OCI-LY7 (cell line): ENCODE results near the gene ZNF718. TPM values are rescaled to one million over a fixed set of nuclear protein-coding genes. Genes with fewer than 3 reads are reported as not detected.

Source experiments
- BruUV-seq: library from RNA; stranded (reverse); fragments of 400-500 nt; replicated peaks from 2 replicates; lab custom pipeline; 2021; lab: Mats Ljungman, UMichigan
- CTCF ChIA-PET: fragments of 300-600 bp; sonication (Branson Sonifier 250); formaldehyde crosslinking; loops from one replicate; lab custom pipeline; 2022; ENCODE audit warnings: antibody characterized with exemption; ENCODE audit not compliant: unreplicated experiment; lab: Charles Lee
- POLR2A ChIA-PET: fragments of 300-600 bp; sonication (Branson Sonifier 250); formaldehyde crosslinking; loops from one replicate; lab custom pipeline; 2022; ENCODE audit warnings: antibody characterized with exemption; lab: Charles Lee
- DNase-seq: peaks from one replicate; pipeline ENCODE4 v3.0.0-alpha.2; 2015; ENCODE audit warnings: low spot score
- H2AFZ ChIP-seq: fragments of 200-600 bp; sonication (generic), shearing (Covaris generic); 2 replicates; pipeline ENCODE4 v1.6.1; 2014; ENCODE audit warnings: mild to moderate bottlenecking, antibody characterized with exemption, low read length, moderate library complexity
- H3K27ac ChIP-seq: fragments of 200-600 bp; sonication (generic); 2 replicates; pipeline ENCODE4 v1.5.1; 2014; ENCODE audit warnings: mixed run types, low read depth, mild to moderate bottlenecking, moderate library complexity, low read length, inconsistent platforms; ENCODE audit not compliant: poor library complexity, severe bottlenecking
- H3K36me3 ChIP-seq: fragments of 200-600 bp; sonication (generic); 2 replicates; pipeline ENCODE4 v1.6.1; 2014; ENCODE audit warnings: mild to moderate bottlenecking, antibody characterized with exemption, low read length, moderate library complexity, mixed read lengths; ENCODE audit not compliant: insufficient read depth
- H3K4me1 ChIP-seq: fragments of 200-600 bp; sonication (generic); 2 replicates; pipeline ENCODE4 v1.5.1; 2014; ENCODE audit warnings: mild to moderate bottlenecking, low read length; ENCODE audit not compliant: insufficient read depth, poor library complexity, severe bottlenecking
- H3K4me2 ChIP-seq: fragments of 200-600 bp; sonication (generic); 2 replicates; pipeline ENCODE4 v1.6.1; 2014; ENCODE audit warnings: mild to moderate bottlenecking, low read length
- H3K4me3 ChIP-seq: fragments of 200-600 bp; sonication (generic); 2 replicates; pipeline ENCODE4 v1.5.1; 2014; ENCODE audit warnings: mild to moderate bottlenecking, low read depth, low read length; ENCODE audit not compliant: poor library complexity, severe bottlenecking
- H3K79me2 ChIP-seq: fragments of 200-600 bp; sonication (generic); 2 replicates; pipeline ENCODE4 v1.6.1; 2016; ENCODE audit warnings: low read depth, mild to moderate bottlenecking, low read length, moderate library complexity, mixed read lengths; ENCODE audit not compliant: insufficient read depth
- H3K9me2 ChIP-seq: fragments of 200-600 bp; sonication (generic); 2 replicates; pipeline ENCODE4 v1.6.1; 2016; ENCODE audit warnings: mild to moderate bottlenecking, low read length, mixed read lengths; ENCODE audit not compliant: insufficient read depth
- H3K9me3 ChIP-seq: fragments of 200-600 bp; sonication (generic); 2 replicates; pipeline ENCODE4 v1.6.1; 2014; ENCODE audit warnings: mild to moderate bottlenecking, mixed run types, low read length, mixed read lengths
- H4K20me1 ChIP-seq: fragments of 200-600 bp; sonication (generic); 2 replicates; pipeline ENCODE4 v1.6.1; 2014; ENCODE audit warnings: mild to moderate bottlenecking, antibody characterized with exemption, low read length, moderate library complexity, mixed read lengths; ENCODE audit not compliant: insufficient read depth
- EZH2phosphoT487 ChIP-seq: fragments of 200-600 bp; sonication (generic); IDR thresholded peaks from 2 replicates; pipeline ENCODE4 v1.6.1; 2018; ENCODE audit warnings: low read depth, borderline replicate concordance, mild to moderate bottlenecking, mixed run types, antibody characterized with exemption, low read length, moderate library complexity, mixed read lengths
- intact Hi-C: fragments of 100-400 bp; cut with micrococcal nuclease; formaldehyde crosslinking; loops from one replicate; pipeline ENCODE4 v1.10.0; 2022; ENCODE audit not compliant: unreplicated experiment
- total RNA-seq, 2 experiments: library from RNA; depleted of rRNA in 1 of 2; stranded (reverse); fragments of >200 nt in 1 of 2; shearing (Covaris generic) in 1 of 2; gene quantifications; 2 replicates each; pipeline ENCODE4 v1.2.3, GENCODE V29; 2014 to 2022
- TF ChIP-seq, protein P1 (sequence below): fragments of 200-600 bp; sonication (generic); conservative IDR thresholded peaks from 2 replicates; pipeline ENCODE4 v1.5.1; 2014; ENCODE audit warnings: mild to moderate bottlenecking, antibody characterized with exemption, low read length, moderate library complexity, mixed read lengths

The ZNF718 gene
- total RNA-seq, 2 experiments from 2014 or later: 13.2 to 18.7 TPM

DNA sequence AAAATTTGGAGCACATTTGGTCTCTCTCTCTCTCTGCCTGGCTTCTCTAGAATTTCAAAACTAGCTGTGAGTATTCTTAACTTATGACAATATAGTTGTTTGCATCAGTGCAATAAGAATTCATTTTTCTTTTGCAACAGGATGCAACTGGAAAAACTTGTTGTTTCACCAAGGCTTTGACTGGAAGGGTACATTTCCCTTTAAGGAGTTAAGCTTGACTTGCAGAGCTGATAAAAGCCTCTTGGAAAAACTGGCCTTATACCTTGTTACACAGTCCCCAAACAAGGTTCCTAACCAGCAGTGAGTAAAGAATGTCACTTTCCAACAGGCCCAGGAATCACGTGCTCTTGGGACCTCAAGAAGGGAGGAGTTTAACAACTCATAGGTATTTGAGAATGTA is 25.9 kb upstream of the ZNF718 start:
- no peak for TF ChIP-seq EZH2phosphoT487
- TF ChIP-seq, protein P1, sequence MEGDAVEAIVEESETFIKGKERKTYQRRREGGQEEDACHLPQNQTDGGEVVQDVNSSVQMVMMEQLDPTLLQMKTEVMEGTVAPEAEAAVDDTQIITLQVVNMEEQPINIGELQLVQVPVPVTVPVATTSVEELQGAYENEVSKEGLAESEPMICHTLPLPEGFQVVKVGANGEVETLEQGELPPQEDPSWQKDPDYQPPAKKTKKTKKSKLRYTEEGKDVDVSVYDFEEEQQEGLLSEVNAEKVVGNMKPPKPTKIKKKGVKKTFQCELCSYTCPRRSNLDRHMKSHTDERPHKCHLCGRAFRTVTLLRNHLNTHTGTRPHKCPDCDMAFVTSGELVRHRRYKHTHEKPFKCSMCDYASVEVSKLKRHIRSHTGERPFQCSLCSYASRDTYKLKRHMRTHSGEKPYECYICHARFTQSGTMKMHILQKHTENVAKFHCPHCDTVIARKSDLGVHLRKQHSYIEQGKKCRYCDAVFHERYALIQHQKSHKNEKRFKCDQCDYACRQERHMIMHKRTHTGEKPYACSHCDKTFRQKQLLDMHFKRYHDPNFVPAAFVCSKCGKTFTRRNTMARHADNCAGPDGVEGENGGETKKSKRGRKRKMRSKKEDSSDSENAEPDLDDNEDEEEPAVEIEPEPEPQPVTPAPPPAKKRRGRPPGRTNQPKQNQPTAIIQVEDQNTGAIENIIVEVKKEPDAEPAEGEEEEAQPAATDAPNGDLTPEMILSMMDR: no peak
- H3K4me3 ChIP-seq: no peak overlapping the region
- intact Hi-C loops: no loop called here
- H3K36me3 ChIP-seq: no peaks in the 10 kb centered on the region
- no peak overlapping the region for H3K27ac ChIP-seq
- H3K9me3 ChIP-seq: peaks cover 17% of the 10 kb centered on the region
- H3K4me2 ChIP-seq: no peak overlapping the region
- no peaks in the 10 kb centered on the region for H3K4me1 ChIP-seq
- no peaks in the 10 kb centered on the region for H3K9me2 ChIP-seq
- POLR2A ChIA-PET: interaction anchor here (0.5 kb wide), 1 partner anchor 138 kb away, joined by 3 read pairs; no protein-coding TSS in a partner anchor
- no peaks in the 10 kb centered on the region for H4K20me1 ChIP-seq
- BruUV-seq: no TSS peak
- H2AFZ ChIP-seq: no peak overlapping the region
- CTCF ChIA-PET: no interaction called here
- H3K79me2 ChIP-seq: no peaks in the 10 kb centered on the region
- DNase-seq: no peak

DNA sequence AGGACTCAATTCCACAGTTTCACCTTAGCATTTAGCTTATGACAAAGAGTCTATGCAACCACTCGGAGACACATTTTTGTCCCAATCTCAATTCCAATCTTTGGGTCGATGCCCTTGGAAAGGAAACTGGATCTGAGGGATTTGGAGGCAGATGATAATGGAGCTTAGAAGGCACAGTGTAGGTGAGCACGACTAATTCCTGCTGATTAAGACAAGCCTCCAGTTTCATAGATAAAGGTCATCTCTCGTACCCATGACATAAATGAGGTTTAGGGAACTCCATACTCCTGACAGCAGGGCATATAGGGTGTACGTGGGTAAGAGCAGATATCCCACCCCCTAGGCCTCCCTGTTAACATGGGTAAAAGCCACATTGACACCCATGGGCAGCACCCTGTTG is 24.4 kb upstream of the ZNF718 start:
- H3K4me2 ChIP-seq: no peak overlapping the region
- DNase-seq: no peak
- H2AFZ ChIP-seq: no peak overlapping the region
- H3K9me3 ChIP-seq: peaks cover 17% of the 10 kb centered on the region
- intact Hi-C loops: no loop called here
- H3K4me3 ChIP-seq: no peak overlapping the region
- ChIA-PET POLR2A (no interaction called here), CTCF (no interaction called here)
- BruUV-seq: no TSS peak
- no peaks in the 10 kb centered on the region for H3K79me2 ChIP-seq
- H3K36me3 ChIP-seq: no peaks in the 10 kb centered on the region
- no peaks in the 10 kb centered on the region for H4K20me1 ChIP-seq
- H3K4me1 ChIP-seq: no peaks in the 10 kb centered on the region
- H3K9me2 ChIP-seq: no peaks in the 10 kb centered on the region
- TF ChIP-seq, protein P1: no peak
- no peak for TF ChIP-seq EZH2phosphoT487
- no peak overlapping the region for H3K27ac ChIP-seq

DNA sequence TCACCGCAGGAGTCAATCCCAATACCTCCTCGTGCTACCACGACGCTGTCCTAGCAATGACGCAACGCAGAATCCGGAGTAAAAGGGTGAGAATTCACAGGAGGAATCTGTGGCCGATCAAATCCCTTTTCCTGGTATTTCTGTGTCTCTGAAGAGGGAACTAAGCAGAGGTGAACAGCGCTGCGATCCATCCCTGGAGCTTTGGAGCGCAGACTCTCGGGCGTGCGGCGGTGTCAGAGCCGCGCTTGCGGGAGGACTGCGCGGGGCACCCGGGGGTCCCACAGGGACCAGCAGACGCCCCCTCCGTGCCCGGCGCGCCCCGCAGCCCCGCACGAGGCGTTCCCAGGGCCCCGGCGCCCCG is 17.2 kb upstream of the ZNF718 start:
- POLR2A ChIA-PET: no interaction called here
- Histone ChIP-seq H3K27ac (no peak overlapping the region), H2AFZ (no peak overlapping the region), H3K79me2 (no peaks in the 10 kb centered on the region), H3K4me2 (no peak overlapping the region), H3K4me1 (no peaks in the 10 kb centered on the region), H3K4me3 (no peak overlapping the region), H3K9me3 (no peaks in the 10 kb centered on the region), H3K9me2 (no peaks in the 10 kb centered on the region), H4K20me1 (no peaks in the 10 kb centered on the region), H3K36me3 (no peaks in the 10 kb centered on the region)
- DNase-seq: no peak
- TF ChIP-seq EZH2phosphoT487: no peak
- TF ChIP-seq, protein P1: no peak
- intact Hi-C loops: no loop called here
- no TSS peak for BruUV-seq
- CTCF ChIA-PET: no interaction called here
